ENCODE data around the gene CD8B. TPM values are rescaled to one million over a fixed set of nuclear protein-coding genes. Genes with fewer than 3 reads are reported as not detected.

Gene CD8B
- polyA plus RNA-seq, 4 donors = 2.2 to 56.0 (median 7.7) TPM

GRCh38 chr2:86768189-86768949 lies 93.3 kb downstream of the CD8B start:
- H3K4me1 ChIP-seq (ENCODE audit: control insufficient read depth in 3 of 3, insufficient read depth in 2 of 3, low read depth in 1 of 3, low read length in 2 of 3) = no peaks in the 10 kb centered on the region
- no peak overlapping the region for H3K27ac ChIP-seq (ENCODE audit: low read depth in 1 of 3, low read length in 2 of 3)
- FAIRE-seq (no peak), DNase-seq (no peak)
- 87 to 92% (median 91%) methylated on average over 5 of the region's 5 CpGs for WGBS, 3 donors
- no peaks in the 10 kb centered on the region for H3K9me3 ChIP-seq (ENCODE audit: control insufficient read depth in 2 of 2, insufficient read depth in 1 of 2, low read depth in 1 of 2, low read length in 1 of 2)
- no peaks in the 10 kb centered on the region for H3K27me3 ChIP-seq (ENCODE audit: control insufficient read depth in 3 of 3, insufficient read depth in 3 of 3, low read length in 3 of 3)
- H3K36me3 ChIP-seq (ENCODE audit: control insufficient read depth in 3 of 3, insufficient read depth in 2 of 3, low read depth in 1 of 3, low read length in 3 of 3) = peaks cover 0 to 36% (median 13%) of the 10 kb centered on the region in 3 donors
- H3K4me3 ChIP-seq (ENCODE audit: low read depth in 1 of 3, low read length in 3 of 3) = no peak overlapping the region

Other genes starting within 250 kb of the CD8B start
- 10 to 100 TPM; 22.0 to 52.3 (median 32.7) TPM for gene RNF103, start 238.0 kb downstream of the CD8B start, polyA plus RNA-seq
- gene RMND5A, start 141.6 kb downstream of the CD8B start, polyA plus RNA-seq = 10 to 100 TPM; 13.5 to 63.5 (median 19.8) TPM
- 10 to 100 TPM in 1 of 4 donors, 1 to 10 TPM in 3; 1.8 to 13.0 (median 2.8) TPM for gene CD8A, start 71.0 kb downstream of the CD8B start, polyA plus RNA-seq
- gene RGPD1, start 80.2 kb upstream of the CD8B start, polyA plus RNA-seq = 10 to 100 TPM in 1 of 4 donors, under 1 TPM in 2, not detected in 1; 0.54 to 17.8 (median 0.87) TPM
- 1 to 10 TPM in 3 of 4 donors, not detected in 1; 1.2 to 7.7 (median 4.0) TPM for gene PLGLB1, start 160.0 kb upstream of the CD8B start, polyA plus RNA-seq